Esophagus muscularis mucosa (tissue), 4 donors: ENCODE results near the gene TMC1. TPM values are rescaled to one million over a fixed set of nuclear protein-coding genes. Genes with fewer than 3 reads are reported as not detected.
"Not testable (repeated sequence)": the region's sequence is repeated elsewhere in the genome, so short reads cannot be mapped to it uniquely, and the experiment has no call there.

Source experiments
- DNase-seq: peaks from one replicate; pipeline ENCODE4 v3.0.0-alpha.2; 2017; ENCODE audit errors: extremely low spot score
- H3K27ac ChIP-seq, 4 donors: fragments of 200-600 bp; sonication (generic); replicated peaks in 1 of 4; 1 replicate in 3 of 4; 2 replicates in 1 of 4; pipeline ENCODE4 v1.5.1; 2016 to 2019; ENCODE audit warnings: mild to moderate bottlenecking in 1 of 4
- H3K27me3 ChIP-seq, 4 donors: fragments of 200-600 bp; sonication (generic); one replicate each; pipeline versions ENCODE4 v1.5.1 to v1.6.0; 2016 to 2019
- H3K36me3 ChIP-seq, 4 donors: fragments of 200-600 bp; sonication (generic); one replicate each; pipeline ENCODE4 v1.5.1; 2016 to 2019
- H3K4me1 ChIP-seq, 4 donors: fragments of 200-600 bp; sonication (generic); one replicate each; pipeline ENCODE4 v1.5.1; 2016 to 2019
- H3K4me3 ChIP-seq, 4 donors: fragments of 200-600 bp; sonication (generic); 1 replicate in 2 of 4; 2 replicates in 2 of 4; pipeline ENCODE4 v1.5.1; 2016 to 2019; ENCODE audit warnings: mild to moderate bottlenecking in 4 of 4, moderate library complexity in 1 of 4
- H3K9me3 ChIP-seq, 4 donors: fragments of 200-600 bp; sonication (generic); 1 replicate in 3 of 4; 2 replicates in 1 of 4; pipeline ENCODE4 v1.5.1; 2016 to 2019
- EP300 ChIP-seq: sonication (generic); formaldehyde crosslinking; IDR thresholded peaks from one replicate; pipeline ENCODE4 v1.6.1; 2017; ENCODE audit warnings: antibody characterized with exemption
- POLR2A ChIP-seq: fragments of 450-650 bp; IDR thresholded peaks from one replicate; pipeline ENCODE4 v1.6.1; 2017; ENCODE audit warnings: antibody characterized with exemption, moderate library complexity, mild to moderate bottlenecking, low read depth
- POLR2AphosphoS5 ChIP-seq, 2 donors: sonication (generic); formaldehyde crosslinking; IDR thresholded peaks; one replicate each; pipeline ENCODE4 v1.6.1; 2017; ENCODE audit warnings: antibody characterized with exemption in 2 of 2
- WGBS: methylation state at CpG from one replicate; pipeline ENCODE4 v1.1.5; 2018; 5-methylcytosine and 5-hydroxymethylcytosine counted together
- intact Hi-C: fragments of 100-400 bp; cut with DNase I; formaldehyde crosslinking; loops from one replicate; pipeline ENCODE4 v1.15.1; 2023
- total RNA-seq, 4 donors: library from RNA; depleted of rRNA; stranded (reverse); fragments of >200 nt; gene quantifications; one replicate each; pipeline versions ENCODE4 v1.1.0 to v1.2.1, GENCODE V29; 2016
- TF ChIP-seq, protein P1 (sequence below), 3 experiments: fragments of 200-600 bp in 2 of 3; fragments of 450-650 bp in 1 of 3; sonication (generic) in 2 of 3; IDR thresholded peaks; one replicate each; pipeline ENCODE4 v1.5.1; 2017 to 2019; ENCODE audit warnings: antibody characterized with exemption in 3 of 3, mild to moderate bottlenecking in 2 of 3, moderate library complexity in 1 of 3

The TMC1 gene
- total RNA-seq, 4 donors from 2014 or later, result not detected

DNA sequence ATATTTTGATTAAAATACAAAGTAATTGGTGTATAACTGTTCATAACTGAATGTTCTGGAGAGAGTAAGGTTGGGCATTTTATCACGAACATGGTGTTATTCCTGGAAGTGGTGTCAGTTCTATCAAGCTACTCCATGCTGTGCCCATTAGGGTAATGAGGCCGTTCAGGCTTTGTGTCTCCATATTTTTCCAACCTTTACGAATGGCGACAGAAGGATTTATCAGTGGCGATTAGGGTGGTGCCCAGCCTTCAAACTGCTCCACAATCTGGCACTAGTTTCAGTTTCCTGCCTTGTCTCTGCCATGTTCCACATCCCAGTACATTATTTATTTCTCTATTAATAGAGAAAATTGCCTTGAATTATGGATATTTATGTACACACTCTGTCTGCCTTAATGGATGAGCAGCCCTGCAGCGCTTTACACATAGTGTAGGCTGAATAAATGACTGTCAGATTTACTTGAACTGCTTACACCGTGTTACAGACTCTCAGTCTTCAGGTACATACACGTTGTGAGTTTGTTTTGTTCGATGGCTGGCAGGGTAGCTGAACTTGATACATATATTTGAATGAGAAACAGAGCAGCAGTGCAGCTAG lies 23.9 kb upstream of the TMC1 start:
- WGBS, result 82% methylated on average over 9 of the region's 9 CpGs

DNA sequence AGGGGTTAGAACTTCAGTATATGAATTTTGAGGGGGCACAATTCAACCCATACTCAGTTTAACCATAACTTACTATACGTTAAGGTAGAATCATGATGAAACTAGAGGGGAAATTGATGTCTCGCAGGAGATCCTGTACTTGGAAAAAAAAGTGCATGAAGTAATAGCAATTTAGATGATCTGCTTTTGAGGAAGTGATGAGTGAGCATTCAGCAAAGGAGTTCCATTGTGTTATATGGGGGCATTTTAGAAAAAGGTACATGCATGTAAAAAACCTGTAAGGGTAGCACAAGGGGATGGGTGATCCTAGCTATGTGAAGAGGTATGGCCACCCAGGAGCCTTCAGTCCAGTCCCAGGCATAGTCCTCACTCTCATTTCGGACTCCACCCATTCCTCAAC lies 14.8 kb upstream of the TMC1 start:
- Histone ChIP-seq H3K27me3 (no peaks in the 10 kb centered on the region), H3K36me3 (no peaks in the 10 kb centered on the region), H3K4me1 (peaks cover 0 to 5% (median 2%) of the 10 kb centered on the region in 4 donors), H3K9me3 (no peaks in the 10 kb centered on the region), H3K4me3 (no peak overlapping the region), H3K27ac (no peak overlapping the region)
- DNase-seq, result no peak
- intact Hi-C loops, result no loop called here
- 82% methylated on average over 3 of the region's 3 CpGs for WGBS
- no peak for TF ChIP-seq POLR2AphosphoS5 (IDR thresholded peaks at IDR 0.05)
- TF ChIP-seq POLR2A, result no peak
- TF ChIP-seq, protein P1, sequence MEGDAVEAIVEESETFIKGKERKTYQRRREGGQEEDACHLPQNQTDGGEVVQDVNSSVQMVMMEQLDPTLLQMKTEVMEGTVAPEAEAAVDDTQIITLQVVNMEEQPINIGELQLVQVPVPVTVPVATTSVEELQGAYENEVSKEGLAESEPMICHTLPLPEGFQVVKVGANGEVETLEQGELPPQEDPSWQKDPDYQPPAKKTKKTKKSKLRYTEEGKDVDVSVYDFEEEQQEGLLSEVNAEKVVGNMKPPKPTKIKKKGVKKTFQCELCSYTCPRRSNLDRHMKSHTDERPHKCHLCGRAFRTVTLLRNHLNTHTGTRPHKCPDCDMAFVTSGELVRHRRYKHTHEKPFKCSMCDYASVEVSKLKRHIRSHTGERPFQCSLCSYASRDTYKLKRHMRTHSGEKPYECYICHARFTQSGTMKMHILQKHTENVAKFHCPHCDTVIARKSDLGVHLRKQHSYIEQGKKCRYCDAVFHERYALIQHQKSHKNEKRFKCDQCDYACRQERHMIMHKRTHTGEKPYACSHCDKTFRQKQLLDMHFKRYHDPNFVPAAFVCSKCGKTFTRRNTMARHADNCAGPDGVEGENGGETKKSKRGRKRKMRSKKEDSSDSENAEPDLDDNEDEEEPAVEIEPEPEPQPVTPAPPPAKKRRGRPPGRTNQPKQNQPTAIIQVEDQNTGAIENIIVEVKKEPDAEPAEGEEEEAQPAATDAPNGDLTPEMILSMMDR (IDR thresholded peaks at IDR 0.05), result no peak
- TF ChIP-seq EP300, result no peak

More for the DNA sequence above, 23.9 kb upstream of the TMC1 start:
- Histone ChIP-seq H3K27me3 (no peaks in the 10 kb centered on the region), H3K9me3 (no peaks in the 10 kb centered on the region), H3K4me3 (no peak overlapping the region), H3K36me3 (no peaks in the 10 kb centered on the region), H3K4me1 (no peaks in the 10 kb centered on the region), H3K27ac (no peak overlapping the region)
- TF ChIP-seq EP300 (no peak), POLR2A (no peak), POLR2AphosphoS5 (IDR thresholded peaks at IDR 0.05) (no peak)
- TF ChIP-seq, protein P1 (IDR thresholded peaks at IDR 0.05), result no peak
- no peak for DNase-seq
- intact Hi-C loops, result no loop called here

DNA sequence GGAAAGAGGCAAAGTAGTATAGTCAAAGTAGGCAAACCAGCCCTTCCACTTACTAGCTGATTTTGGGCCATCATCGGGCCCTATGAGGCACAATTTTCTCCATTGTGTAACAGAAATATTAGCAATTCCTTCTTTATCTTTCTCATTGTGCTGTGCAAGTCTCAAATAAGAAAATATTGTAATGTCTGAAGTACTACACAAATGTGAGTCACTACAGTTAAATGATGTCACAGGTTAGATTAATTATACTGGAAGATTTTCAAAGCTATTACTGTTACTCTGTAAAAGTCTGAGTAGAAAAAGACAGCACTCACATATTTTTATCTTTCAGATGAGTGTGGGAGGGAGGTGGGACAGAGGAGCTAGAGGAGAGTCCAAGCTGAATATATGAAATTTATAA lies 12.4 kb upstream of the TMC1 start:
- intact Hi-C loops, result no loop called here
- Histone ChIP-seq H3K4me1 (peaks cover 0 to 5% (median 2%) of the 10 kb centered on the region in 4 donors), H3K9me3 (no peaks in the 10 kb centered on the region), H3K27me3 (no peaks in the 10 kb centered on the region), H3K36me3 (no peaks in the 10 kb centered on the region), H3K4me3 (no peak overlapping the region), H3K27ac (no peak overlapping the region)
- WGBS, result 71% methylated on average over 1 of the region's 1 CpG
- TF ChIP-seq POLR2A (no peak), EP300 (no peak), POLR2AphosphoS5 (IDR thresholded peaks at IDR 0.05) (no peak)
- TF ChIP-seq, protein P1 (IDR thresholded peaks at IDR 0.05), result no peak
- no peak for DNase-seq

DNA sequence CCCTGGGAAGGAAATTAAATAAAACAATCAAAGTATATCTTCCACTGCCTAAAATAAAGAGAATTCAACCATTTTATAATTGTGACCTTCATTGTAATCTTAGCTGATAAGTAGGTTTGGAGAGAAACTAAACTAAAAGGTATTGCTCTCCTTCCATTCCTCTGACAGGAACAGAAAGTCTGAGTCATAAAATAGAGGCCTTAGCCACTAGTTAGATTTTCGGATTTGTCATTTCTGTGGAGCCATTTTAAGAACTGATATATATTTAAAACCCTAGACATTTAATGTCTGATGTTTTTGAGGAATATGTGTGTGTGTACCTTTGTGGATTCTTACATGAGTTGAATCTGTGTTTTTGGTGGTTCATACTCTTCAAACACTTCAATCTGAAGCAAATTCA lies 11.8 kb upstream of the TMC1 start:
- intact Hi-C loops, result no loop called here
- DNase-seq, result no peak
- Histone ChIP-seq H3K27me3 (no peaks in the 10 kb centered on the region), H3K9me3 (no peaks in the 10 kb centered on the region), H3K36me3 (no peaks in the 10 kb centered on the region), H3K4me1 (peaks cover 0 to 5% (median 2%) of the 10 kb centered on the region in 4 donors), H3K4me3 (no peak overlapping the region), H3K27ac (no peak overlapping the region)
- TF ChIP-seq POLR2AphosphoS5 (IDR thresholded peaks at IDR 0.05) (no peak), EP300 (no peak), POLR2A (no peak)
- TF ChIP-seq, protein P1 (IDR thresholded peaks at IDR 0.05), result no peak
- WGBS, result 41% methylated on average over 1 of the region's 1 CpG

DNA sequence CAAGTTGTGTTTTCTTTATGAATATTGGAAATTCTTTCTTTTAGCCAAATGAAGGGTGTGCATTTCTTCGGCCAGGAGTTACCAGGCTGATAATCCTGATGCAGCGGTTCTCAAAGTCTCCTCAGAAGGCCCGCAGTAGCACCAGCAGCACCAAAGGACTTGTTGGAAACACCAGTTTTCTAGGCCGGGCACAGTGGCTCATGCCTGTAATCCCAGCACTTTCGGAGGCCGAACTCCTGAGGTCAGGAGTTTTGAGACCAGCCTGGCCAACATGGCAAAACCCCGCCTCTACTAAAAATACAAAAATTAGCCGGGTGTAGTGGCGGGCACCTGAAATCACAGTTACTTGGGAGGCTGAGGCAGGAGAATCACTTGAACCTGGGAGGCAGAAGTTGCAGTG lies 397 bp upstream of the TMC1 start:
- intact Hi-C loops, H3K4me1 ChIP-seq, H3K9me3 ChIP-seq, H3K36me3 ChIP-seq, DNase-seq, H3K27ac ChIP-seq, H3K27me3 ChIP-seq, H3K4me3 ChIP-seq: not testable (repeated sequence)
- WGBS, result 92% methylated on average over 9 of the region's 9 CpGs
